Effector memory CD8-positive, alpha-beta T cell (primary cell): ENCODE measurements around the gene PHACTR1.
"Not testable (repeated sequence)": the region's sequence is repeated elsewhere in the genome, so short reads cannot be mapped to it uniquely, and the experiment has no call there.

Experiments used
- ATAC-seq: fragments of 150-1000 bp; cut with Tn5 transposase; replicated peaks from 2 replicates; pipeline ENCODE4 v1.10.0; 2021; ENCODE audit warnings: mild to moderate bottlenecking, moderate library complexity
- DNase-seq, 3 experiments: peaks; one replicate each; pipeline ENCODE4 v3.0.0; 2021
- H3K27ac Mint-ChIP-seq, 2 donors: one replicate each; pipeline ENCODE4 v1.8.0; 2022; ENCODE audit warnings: mild to moderate bottlenecking in 2 of 2, mixed read lengths in 2 of 2, moderate library complexity in 2 of 2
- H3K27me3 Mint-ChIP-seq, 2 donors: one replicate each; pipeline ENCODE4 v1.8.0; 2022; ENCODE audit warnings: mixed read lengths in 2 of 2
- H3K36me3 Mint-ChIP-seq: one replicate; pipeline ENCODE4 v1.8.0; 2022; ENCODE audit warnings: mild to moderate bottlenecking, moderate library complexity, mixed read lengths; ENCODE audit not compliant: insufficient read depth
- H3K4me1 Mint-ChIP-seq, 2 donors: one replicate each; pipeline ENCODE4 v1.8.0; 2022; ENCODE audit warnings: low read depth in 2 of 2, mixed read lengths in 2 of 2
- H3K4me3 Mint-ChIP-seq, 2 donors: one replicate each; pipeline ENCODE4 v1.8.0; 2022; ENCODE audit warnings: mild to moderate bottlenecking in 2 of 2, mixed read lengths in 2 of 2, moderate library complexity in 2 of 2
- H3K9me3 Mint-ChIP-seq, 2 donors: one replicate each; pipeline ENCODE4 v1.8.0; 2022; ENCODE audit warnings: mixed read lengths in 2 of 2

The PHACTR1 gene

GRCh38 chr6:13229205-13230085, 512.9 kb downstream of the PHACTR1 start:
- H3K9me3 Mint-ChIP-seq, result no peaks in the 10 kb centered on the region
- peak; percentile 39 to 57 (median 50) for DNase-seq
- H3K27me3 Mint-ChIP-seq, result peaks cover 0 to 17% of the 10 kb centered on the region in 2 donors
- H3K27ac Mint-ChIP-seq, result peak overlapping the region; percentile 3 to 44
- H3K4me3 Mint-ChIP-seq, result peak overlapping the region; percentile 71 to 72
- no peaks in the 10 kb centered on the region for H3K36me3 Mint-ChIP-seq
- H3K4me1 Mint-ChIP-seq, result peaks cover 14% of the 10 kb centered on the region in 2 donors
- peak; percentile 91 for ATAC-seq

- DNase-seq (no peak), ATAC-seq (no peak)
- peaks cover 14% of the 10 kb centered on the region in 2 donors for H3K4me1 Mint-ChIP-seq
- H3K4me3 Mint-ChIP-seq, result no peak overlapping the region
- H3K9me3 Mint-ChIP-seq, result no peaks in the 10 kb centered on the region
- H3K27ac Mint-ChIP-seq, result peak overlapping the region in 1 of 2 donors; percentile 56
- no peaks in the 10 kb centered on the region for H3K27me3 Mint-ChIP-seq
- H3K36me3 Mint-ChIP-seq, result peaks cover 2% of the 10 kb centered on the region
These were observed 516.5 kb downstream of the PHACTR1 start for GRCh38 chr6:13233106-13233505.

GRCh38 chr6:13234130-13234529, 517.6 kb downstream of the PHACTR1 start:
- Mint-ChIP-seq H3K27me3 (peaks cover 0 to 7% of the 10 kb centered on the region in 2 donors), H3K36me3 (peaks cover 2% of the 10 kb centered on the region)
- no peak for DNase-seq

GRCh38 chr6:13235339-13235738, 518.8 kb downstream of the PHACTR1 start:
- Mint-ChIP-seq H3K36me3 (peaks cover 2% of the 10 kb centered on the region), H3K4me1 (peaks cover 1 to 4% of the 10 kb centered on the region in 2 donors), H3K9me3 (no peaks in the 10 kb centered on the region), H3K27me3 (peaks cover 7 to 13% of the 10 kb centered on the region in 2 donors), H3K4me3 (no peak overlapping the region), H3K27ac (peak overlapping the region in 1 of 2 donors; percentile 49)
- ATAC-seq (no peak), DNase-seq (no peak)

More at GRCh38 chr6:13234130-13234529, 517.6 kb downstream of the PHACTR1 start:
- H3K27ac Mint-ChIP-seq, result no peak overlapping the region
- no peak overlapping the region for H3K4me3 Mint-ChIP-seq
- no peak for ATAC-seq
- H3K9me3 Mint-ChIP-seq, result no peaks in the 10 kb centered on the region
- peaks cover 12 to 14% of the 10 kb centered on the region in 2 donors for H3K4me1 Mint-ChIP-seq

DNA sequence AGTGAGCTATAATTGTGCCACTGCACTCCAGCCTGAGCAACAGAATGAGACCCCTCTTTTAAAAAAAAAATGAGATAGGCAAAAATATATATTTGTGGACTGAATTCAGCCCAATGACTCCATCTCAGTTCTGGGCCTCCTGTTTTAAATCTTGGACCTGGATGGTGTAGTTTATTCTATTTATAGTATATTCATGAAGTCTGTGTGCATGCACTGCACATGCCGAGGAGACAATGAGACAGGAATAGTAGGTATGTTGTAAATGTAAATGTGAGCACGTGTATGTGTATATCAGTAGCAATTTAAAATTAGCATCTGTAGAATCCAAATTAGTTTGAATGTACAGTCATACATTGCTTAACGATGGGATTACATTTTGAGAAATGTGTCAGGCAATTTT, 520.8 kb downstream of the PHACTR1 start:
- Mint-ChIP-seq H3K9me3 (no peaks in the 10 kb centered on the region), H3K4me1 (peaks cover 0 to 1% of the 10 kb centered on the region in 2 donors), H3K4me3 (no peak overlapping the region), H3K36me3 (peaks cover 2% of the 10 kb centered on the region), H3K27ac (no peak overlapping the region), H3K27me3 (peaks cover 26 to 29% of the 10 kb centered on the region in 2 donors)
- DNase-seq (no peak), ATAC-seq (no peak)

DNA sequence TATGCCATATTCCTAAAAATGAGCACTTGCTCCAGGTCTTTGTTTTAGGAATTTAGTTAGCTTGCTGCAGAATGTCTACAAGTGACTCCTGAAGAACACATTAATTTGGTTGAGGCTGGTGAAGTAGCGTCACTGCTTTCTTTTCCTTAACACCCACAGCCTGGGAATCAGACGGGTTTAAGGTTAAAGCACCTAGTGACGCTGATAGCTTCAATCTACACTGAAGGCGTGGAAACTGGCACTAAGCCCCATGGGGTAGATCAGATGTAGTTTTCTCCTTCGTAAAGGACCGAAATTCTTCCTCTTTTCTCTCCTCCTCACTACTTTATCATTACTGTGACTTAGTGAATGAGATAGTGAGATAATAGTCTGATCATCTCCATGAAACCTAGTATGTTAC, 521.5 kb downstream of the PHACTR1 start:
- DNase-seq (no peak), ATAC-seq (no peak)
- H3K27ac Mint-ChIP-seq, result no peak overlapping the region
- peaks cover 2% of the 10 kb centered on the region for H3K36me3 Mint-ChIP-seq
- H3K27me3 Mint-ChIP-seq, result peaks cover 28 to 30% of the 10 kb centered on the region in 2 donors
- H3K4me1 Mint-ChIP-seq, result peaks cover 0 to 1% of the 10 kb centered on the region in 2 donors
- no peak overlapping the region for H3K4me3 Mint-ChIP-seq
- H3K9me3 Mint-ChIP-seq, result no peaks in the 10 kb centered on the region

DNA sequence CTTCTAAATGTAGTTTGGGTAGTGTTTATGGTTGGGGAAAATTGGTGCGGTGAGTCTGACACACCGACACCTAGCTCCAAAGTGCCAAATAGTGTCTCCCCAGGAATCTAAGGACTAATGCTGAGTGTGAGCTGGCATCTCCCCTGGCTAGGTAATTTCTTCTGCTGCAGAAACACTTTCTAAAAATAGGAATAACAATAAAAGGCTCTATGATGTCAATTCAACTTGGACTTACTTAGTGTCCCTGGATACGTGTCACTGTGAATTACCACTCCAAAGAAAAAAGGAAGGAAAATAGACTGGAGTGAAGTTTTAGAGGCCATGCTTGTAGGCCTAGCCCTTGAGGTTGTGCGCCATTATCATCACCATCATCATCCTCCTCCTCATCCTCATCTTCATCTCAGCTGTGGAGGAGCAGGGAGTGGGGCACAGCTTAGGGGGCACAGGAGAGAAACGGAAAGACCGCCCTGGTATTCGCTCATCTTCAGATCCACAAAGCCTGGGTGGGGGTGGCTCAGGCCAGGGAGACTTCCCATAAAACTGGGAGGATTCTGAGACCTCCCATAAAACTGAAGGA, 522.2 kb downstream of the PHACTR1 start:
- H3K27ac Mint-ChIP-seq, result no peak overlapping the region

GRCh38 chr6:13239530-13240455, 523.2 kb downstream of the PHACTR1 start:
- DNase-seq, result no peak
- peaks cover 28 to 30% of the 10 kb centered on the region in 2 donors for H3K27me3 Mint-ChIP-seq

More for the DNA sequence above, 522.2 kb downstream of the PHACTR1 start:
- DNase-seq (no peak), ATAC-seq (no peak)
- Mint-ChIP-seq H3K4me3 (no peak overlapping the region), H3K27me3 (peaks cover 28 to 30% of the 10 kb centered on the region in 2 donors), H3K36me3 (peaks cover 2% of the 10 kb centered on the region), H3K9me3 (peaks cover 0 to 1% of the 10 kb centered on the region in 2 donors), H3K4me1 (no peaks in the 10 kb centered on the region)

GRCh38 chr6:13241364-13241763, 524.8 kb downstream of the PHACTR1 start:
- H3K4me3 Mint-ChIP-seq, result no peak overlapping the region
- H3K36me3 Mint-ChIP-seq, result peaks cover 2% of the 10 kb centered on the region
- ATAC-seq (no peak), DNase-seq (no peak)
- H3K27ac Mint-ChIP-seq, result no peak overlapping the region
- H3K9me3 Mint-ChIP-seq, result peaks cover 3 to 7% of the 10 kb centered on the region in 2 donors
- H3K4me1 Mint-ChIP-seq, result no peaks in the 10 kb centered on the region
- peaks cover 28 to 38% of the 10 kb centered on the region in 2 donors for H3K27me3 Mint-ChIP-seq

More at GRCh38 chr6:13239530-13240455, 523.2 kb downstream of the PHACTR1 start:
- peaks cover 3 to 7% of the 10 kb centered on the region in 2 donors for H3K9me3 Mint-ChIP-seq
- ATAC-seq, result no peak
- peak overlapping the region in 1 of 2 donors; percentile 17 for H3K27ac Mint-ChIP-seq
- peaks cover 2% of the 10 kb centered on the region for H3K36me3 Mint-ChIP-seq
- no peak overlapping the region for H3K4me3 Mint-ChIP-seq
- no peaks in the 10 kb centered on the region for H3K4me1 Mint-ChIP-seq

DNA sequence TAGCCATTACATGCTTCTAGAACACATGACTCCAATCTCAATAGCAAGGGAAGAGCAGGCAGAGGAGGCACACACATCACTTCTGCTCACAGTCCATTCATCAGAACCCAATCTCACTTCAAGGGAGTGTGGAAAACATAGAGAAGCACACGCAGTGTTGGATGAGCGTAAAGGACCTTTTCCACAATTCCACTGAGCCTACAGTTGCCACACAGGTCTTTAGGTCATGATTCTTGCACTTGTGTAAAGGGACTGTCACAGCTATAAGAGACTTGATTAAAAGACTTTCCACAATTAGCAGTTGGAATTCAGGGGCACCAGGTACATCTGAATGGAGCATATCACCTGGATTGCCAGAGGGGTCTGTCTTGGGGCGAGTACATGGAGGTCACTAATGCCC, 525.6 kb downstream of the PHACTR1 start:
- peaks cover 3 to 7% of the 10 kb centered on the region in 2 donors for H3K9me3 Mint-ChIP-seq
- H3K4me3 Mint-ChIP-seq, result no peak overlapping the region
- no peaks in the 10 kb centered on the region for H3K4me1 Mint-ChIP-seq
- no peak for ATAC-seq
- H3K27ac Mint-ChIP-seq, result no peak overlapping the region
- H3K36me3 Mint-ChIP-seq, result peaks cover 1% of the 10 kb centered on the region
- no peak for DNase-seq
- peaks cover 28 to 38% of the 10 kb centered on the region in 2 donors for H3K27me3 Mint-ChIP-seq

DNA sequence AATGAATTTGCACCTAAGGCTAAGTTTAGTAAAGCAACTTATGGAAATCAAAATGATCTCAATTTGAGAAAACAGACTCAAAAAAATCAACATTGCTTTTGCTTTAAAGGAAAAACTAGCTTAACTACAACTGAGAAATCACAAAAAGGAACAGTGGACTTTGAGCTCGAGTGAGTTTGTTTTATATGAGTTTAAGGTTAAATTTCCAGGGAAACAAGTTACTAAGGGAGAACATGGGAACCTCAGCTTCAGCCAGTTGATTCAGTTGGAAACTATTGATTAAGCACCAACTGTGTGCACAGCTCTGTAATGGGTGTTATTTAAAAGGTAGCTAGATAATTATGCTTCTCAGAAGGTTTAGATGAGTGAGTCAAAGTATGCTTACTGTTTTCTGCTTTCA, 526.0 kb downstream of the PHACTR1 start:
- Mint-ChIP-seq H3K27ac (no peak overlapping the region), H3K9me3 (peaks cover 3 to 7% of the 10 kb centered on the region in 2 donors), H3K27me3 (peaks cover 28 to 42% of the 10 kb centered on the region in 2 donors), H3K4me1 (no peaks in the 10 kb centered on the region), H3K36me3 (no peaks in the 10 kb centered on the region), H3K4me3 (no peak overlapping the region)
- ATAC-seq, result no peak
- no peak for DNase-seq

- no peaks in the 10 kb centered on the region for H3K36me3 Mint-ChIP-seq
- H3K4me1 Mint-ChIP-seq, result no peaks in the 10 kb centered on the region
- ATAC-seq (no peak), DNase-seq (no peak)
- no peak overlapping the region for H3K4me3 Mint-ChIP-seq
- H3K27me3 Mint-ChIP-seq, result peaks cover 33 to 46% of the 10 kb centered on the region in 2 donors
- H3K27ac Mint-ChIP-seq, result no peak overlapping the region
- peaks cover 3 to 7% of the 10 kb centered on the region in 2 donors for H3K9me3 Mint-ChIP-seq
These were observed 526.5 kb downstream of the PHACTR1 start for GRCh38 chr6:13243033-13243432.

- H3K27me3 Mint-ChIP-seq, result peaks cover 38 to 50% of the 10 kb centered on the region in 2 donors
- DNase-seq, ATAC-seq, H3K4me3 Mint-ChIP-seq, H3K4me1 Mint-ChIP-seq, H3K36me3 Mint-ChIP-seq, H3K9me3 Mint-ChIP-seq, H3K27ac Mint-ChIP-seq: not testable (repeated sequence)
These were observed 527.2 kb downstream of the PHACTR1 start for GRCh38 chr6:13243745-13244144.
